Kidney glomerular epithelial cell (primary cell): ENCODE data around the gene PDE4D.
"Not testable (repeated sequence)": the region's sequence is repeated elsewhere in the genome, so short reads cannot be mapped to it uniquely, and the experiment has no call there.

Source experiments
- DNase-seq: peaks from one replicate; lab custom pipeline; 2025; lab: John Stamatoyannopoulos, UW

PDE4D gene

DNA sequence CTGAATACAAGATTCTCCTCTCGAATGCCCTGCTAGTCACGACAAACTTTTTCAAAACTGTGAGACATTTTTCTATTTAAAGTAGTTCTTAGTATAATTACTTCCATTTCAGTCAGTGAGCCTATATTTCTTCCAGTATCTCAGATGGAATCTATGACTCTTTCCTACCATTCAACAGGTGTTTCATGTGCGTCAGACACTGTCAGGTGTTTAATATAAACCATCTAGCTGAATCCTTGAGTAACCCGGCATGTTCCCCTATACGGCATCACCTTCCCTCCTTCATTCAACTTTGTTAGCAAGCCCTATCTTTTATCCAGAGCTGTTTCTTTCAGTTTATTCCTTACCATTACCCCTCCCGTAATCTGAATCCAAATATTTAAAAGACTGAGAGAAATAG is 891.8 kb downstream of the PDE4D start:
- DNase-seq, result no peak

DNA sequence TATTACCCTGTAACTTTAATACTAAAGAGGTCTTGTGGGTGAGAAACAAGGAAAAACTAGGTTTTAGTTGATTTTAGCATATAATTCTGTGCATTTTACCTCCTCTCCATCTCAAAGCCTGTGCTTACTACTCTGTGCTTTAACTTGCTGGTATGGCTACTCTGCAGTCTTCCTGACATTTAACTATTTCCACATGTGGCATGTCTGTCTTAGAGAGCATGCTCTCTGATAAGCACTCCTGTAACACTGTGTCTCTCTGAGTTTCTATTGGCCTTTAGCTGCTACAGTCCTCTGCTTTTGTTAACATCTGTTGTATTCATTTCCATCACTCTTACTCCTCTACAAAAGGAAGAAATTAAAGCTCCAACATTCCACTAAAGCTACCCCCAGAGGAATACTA is 892.4 kb downstream of the PDE4D start:
- no peak for DNase-seq

DNA sequence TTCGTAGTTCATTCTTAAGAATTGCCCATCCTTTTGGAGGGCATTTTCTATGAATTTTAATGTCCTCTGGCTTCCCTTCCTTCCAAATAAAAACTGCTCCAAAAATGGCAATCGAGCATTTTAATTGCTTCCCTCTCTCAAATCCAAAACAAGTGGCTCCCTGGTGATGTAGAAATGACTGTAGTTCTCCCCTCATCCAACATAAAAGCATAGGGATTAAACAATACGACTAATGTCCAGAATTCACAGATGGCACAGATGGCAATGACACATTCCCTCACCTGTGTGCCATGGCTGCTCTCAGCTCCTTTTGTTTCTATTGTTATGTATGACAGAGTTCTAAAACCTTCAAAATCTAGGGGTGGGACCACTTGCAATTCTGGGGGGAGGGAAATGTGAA is 893.3 kb downstream of the PDE4D start:
- DNase-seq, result no peak

DNA sequence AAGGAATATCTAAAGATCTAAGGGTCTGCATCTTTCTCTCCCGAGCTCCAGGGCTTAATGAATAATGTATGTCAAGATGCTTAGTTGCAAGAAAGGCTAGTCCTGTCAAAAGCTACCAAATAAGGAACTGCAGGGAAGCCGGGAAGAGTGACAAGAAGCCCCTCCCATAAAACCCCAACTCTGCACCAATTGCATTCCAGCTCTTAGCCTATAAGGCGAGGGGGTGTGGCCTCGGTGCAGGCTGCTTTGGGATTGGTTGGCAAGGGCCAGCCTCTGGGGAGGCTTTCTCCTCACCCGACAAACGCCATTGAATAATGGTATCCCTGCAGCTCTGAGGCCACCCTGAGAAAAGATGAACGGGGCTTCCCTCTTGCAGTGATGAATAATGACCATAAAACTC is 893.7 kb downstream of the PDE4D start:
- no peak for DNase-seq

DNA sequence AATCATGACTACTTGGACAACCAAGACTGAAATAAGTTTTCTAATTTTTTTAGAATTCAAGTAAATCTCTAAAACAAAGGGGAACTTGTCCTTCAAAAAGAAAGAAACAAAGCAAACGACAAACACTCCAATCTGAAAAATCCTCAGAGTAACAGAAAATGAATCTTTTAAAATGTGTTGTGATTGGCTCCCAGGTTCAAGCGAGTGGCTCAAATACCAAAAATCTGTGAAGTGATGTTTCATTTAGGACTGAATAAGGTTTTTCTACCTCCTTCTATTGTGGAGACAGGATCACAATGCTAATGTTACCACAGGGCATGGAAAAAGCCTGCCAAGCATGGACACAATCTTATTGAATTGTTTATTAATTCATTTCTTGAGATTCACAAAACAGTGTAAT is 895.0 kb downstream of the PDE4D start:
- DNase-seq, result no peak

DNA sequence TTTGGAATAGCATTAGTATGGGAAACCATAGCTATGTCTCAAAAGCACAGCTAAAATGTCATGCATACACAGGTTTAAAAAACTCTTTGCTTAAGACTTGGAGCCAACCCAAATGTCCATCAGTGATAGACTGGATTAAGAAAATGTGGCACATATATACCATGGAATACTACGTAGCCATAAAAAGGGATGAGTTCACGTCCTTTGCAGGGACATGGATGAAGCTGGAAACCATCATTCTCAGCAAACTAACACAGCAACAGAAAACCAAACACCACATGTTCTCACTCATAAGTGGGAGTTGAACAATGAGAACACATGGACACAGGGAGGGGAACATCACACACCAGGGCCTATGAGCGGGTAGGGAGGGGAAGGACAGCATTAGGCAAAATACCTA is 897.7 kb downstream of the PDE4D start:
- not testable (repeated sequence) for DNase-seq

DNA sequence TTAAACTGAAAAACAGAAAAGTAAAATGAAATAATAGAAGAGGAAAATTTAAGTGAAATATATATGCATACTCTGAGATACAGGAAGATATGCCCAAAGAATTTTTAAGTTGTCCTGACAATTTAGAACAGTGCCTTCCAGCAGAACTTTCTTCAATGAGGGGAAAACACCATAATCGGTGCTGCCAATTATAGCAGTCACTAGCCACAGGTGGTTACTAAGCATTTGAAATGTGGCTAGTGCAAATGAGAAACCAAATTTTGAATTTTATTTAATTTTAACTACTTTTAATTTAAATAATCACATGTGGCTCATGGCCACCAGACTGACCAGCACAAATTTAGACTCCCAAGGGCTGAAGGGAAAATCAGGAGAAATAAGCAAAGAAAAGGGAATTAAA is 900.1 kb downstream of the PDE4D start:
- DNase-seq, result no peak

DNA sequence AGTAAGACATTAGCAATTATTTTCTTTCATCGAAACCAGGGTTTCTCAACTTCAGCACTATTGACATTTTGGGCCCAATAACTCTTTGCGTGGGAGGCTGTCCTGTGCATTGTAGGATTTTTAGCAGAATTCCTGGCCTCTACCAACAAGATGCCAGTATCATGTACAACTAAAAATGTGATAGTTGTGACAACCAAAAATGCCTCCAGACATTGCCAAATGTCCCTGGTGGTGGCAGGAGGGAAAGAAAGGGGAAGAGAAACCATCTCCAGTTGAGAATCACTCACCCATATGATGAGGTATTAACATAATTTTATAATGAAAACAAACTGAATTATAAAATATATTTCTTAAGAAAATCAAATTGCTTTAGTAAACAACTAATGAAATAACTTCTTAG is 904.6 kb downstream of the PDE4D start:
- DNase-seq, result no peak

DNA sequence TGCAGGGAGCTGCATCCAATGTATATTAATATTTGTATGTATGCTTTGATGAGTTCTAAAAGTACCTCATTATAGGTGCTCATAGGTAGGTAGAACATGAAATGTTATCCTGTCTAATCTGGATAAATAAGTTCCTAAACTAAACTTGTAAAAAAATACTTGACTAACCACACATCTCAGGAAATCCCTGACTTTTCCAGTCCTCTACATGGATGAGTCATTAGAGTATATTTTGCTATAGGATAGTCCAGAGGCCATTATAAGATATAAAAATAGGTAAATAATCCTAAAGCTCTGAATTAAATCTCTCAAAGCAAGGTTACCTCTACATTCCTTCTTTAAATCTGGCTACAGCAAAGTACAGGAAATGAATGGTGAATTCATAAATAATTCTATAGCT is 906.3 kb downstream of the PDE4D start:
- no peak for DNase-seq

DNA sequence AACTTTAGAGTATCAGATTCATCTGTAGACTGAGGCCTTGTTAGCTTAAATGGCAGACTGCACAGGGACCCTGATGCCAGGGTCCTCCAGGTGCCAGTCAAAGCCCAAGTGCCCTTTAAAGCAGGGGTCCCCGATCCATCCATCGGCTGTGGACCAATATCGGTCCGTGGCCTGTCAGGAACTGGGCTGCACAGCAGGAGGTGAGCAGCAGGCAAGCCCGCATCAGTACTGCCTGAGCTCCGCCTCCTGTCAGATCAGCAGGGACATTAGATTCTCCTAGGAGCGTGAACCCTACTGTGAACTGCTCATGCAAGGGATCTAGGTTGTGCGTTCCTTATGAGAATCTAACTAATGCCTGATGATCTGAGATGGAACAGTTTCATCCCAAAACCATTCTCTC is 907.2 kb downstream of the PDE4D start:
- no peak for DNase-seq

DNA sequence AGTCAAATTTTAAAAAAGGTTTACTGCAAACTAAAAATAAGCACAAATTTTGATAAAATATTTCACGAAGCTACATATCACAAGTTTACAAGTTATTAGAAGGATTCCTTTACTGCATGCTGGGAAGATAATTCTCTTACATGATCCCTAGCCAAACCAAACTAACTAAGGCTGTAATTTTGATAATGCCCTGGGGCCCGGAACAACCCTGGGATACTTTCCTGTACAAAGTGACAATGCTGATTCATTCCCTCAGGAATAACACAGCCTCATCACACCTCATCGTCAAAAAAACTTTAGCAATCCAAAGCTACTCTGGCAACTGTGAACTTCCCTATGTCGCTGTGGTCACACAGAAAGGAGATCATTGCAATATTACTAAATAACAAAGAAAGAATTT is 907.8 kb downstream of the PDE4D start:
- no peak for DNase-seq

DNA sequence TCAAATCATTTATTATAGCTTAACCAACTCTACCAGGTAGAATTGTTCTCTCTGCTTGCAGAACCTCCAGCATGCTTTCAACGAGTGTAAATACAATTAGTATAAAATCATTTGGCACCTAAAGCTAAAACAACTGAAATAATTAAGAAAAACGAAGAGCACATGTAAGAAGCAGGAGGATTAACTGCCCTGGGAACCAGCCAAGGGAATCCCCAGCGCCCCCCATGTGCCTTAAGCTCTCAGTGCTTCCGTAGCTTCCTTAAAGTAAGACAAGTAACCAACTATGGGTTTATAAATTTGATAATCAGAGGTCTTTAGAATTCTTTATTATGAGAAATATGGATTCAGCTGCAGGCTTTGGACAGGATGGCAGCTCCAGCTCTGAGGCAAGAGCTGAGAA is 908.2 kb downstream of the PDE4D start:
- DNase-seq, result no peak

DNA sequence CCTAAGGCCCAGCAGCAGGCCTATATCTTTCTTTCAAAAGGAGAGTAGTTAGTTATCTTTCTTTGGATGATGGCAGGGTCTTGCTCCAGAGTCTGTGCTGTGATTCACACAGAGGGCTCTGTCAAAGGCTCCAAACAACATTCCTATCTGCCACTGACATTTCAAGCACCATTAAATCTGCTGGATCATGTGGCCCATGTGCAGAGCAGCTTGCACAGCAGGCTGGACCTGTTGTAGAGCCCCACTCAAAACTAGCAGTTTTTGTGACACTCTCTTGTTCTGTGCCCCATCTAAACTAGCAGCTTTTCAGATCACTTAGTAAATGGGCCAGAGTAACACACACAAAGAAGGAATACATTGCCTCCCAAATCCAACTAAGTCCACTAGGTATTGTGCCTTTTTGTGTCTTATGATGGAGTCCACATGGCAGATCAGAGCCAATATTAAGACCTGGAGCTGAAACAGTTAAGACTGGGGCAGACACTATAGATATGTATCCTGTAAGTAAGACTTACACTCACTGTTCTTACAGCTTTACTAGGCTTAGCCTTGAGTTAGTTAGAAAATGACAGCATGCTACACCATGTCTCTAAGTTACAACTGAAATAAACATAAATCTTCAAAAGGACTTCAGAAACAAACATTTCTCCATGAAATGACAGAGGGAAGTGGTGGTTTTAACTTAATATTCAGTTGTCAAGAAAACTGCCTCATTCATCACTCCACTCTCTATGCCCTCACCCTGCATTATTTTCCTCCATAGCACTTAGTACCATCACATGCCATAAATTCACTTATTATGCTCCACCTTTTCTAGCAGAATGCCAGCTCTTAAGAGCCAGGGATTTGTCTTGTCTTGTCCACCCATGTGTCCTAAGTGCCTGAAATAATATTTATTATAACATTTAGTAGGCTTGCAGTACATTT is 909.7 kb downstream of the PDE4D start:
- DNase-seq, result peak; percentile 41

DNA sequence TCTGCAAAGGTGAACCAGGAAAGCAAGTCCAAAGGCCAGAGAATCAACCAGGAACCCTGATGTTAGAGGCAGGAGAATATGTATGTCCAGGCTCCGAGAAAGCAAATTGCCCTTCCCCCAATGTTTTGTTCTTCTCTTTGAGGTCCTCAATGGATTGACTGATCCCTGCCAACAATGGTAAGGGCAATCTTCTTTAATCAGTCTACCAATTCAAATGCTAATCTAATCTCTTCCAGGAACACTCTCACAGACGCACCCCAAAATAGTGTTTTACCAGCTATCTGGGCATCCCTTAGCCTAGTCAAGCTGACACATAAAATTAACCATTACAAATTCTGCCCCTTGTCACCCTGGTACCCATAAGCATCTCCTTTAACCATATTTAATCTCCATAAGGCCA is 912.6 kb downstream of the PDE4D start:
- no peak for DNase-seq

DNA sequence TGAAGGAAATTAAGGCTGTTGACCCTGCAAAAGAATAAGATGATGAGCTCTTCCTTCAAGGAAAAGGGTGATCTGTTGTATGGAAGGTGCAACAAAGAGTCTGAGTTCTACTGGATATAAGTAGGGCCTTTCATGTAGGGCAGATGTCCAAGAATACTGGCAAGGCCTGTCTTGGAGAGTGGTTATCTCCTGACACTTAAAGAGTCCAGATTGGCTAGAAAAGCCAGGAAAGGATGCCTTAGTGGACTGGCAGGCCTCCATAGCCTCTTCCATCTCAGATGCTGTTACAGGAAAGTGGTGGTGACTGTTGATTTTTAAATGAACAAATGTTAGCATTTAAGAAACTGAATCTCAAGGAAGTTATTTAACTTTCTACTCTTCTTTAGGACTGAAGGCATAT is 914.4 kb downstream of the PDE4D start:
- no peak for DNase-seq

DNA sequence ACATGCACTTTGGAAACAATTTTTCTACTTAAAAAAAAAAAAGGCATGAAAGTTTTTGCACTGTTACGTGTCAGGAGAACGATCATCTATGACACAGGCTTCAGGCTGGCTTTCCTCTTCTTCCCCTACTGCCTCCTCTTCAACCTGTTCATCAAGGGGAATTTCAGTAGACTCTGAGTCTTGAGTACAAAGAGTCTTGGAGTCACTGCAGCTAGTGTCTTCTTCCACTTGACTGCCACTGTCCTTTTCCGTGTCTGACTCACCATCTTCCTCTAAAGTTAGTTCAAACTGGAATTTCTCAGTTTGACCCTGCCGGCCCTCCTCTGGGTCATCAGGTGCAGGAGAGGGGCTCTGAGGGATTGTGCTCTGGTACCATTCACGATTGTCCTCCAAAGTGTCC is 918.9 kb downstream of the PDE4D start:
- DNase-seq, result no peak

DNA sequence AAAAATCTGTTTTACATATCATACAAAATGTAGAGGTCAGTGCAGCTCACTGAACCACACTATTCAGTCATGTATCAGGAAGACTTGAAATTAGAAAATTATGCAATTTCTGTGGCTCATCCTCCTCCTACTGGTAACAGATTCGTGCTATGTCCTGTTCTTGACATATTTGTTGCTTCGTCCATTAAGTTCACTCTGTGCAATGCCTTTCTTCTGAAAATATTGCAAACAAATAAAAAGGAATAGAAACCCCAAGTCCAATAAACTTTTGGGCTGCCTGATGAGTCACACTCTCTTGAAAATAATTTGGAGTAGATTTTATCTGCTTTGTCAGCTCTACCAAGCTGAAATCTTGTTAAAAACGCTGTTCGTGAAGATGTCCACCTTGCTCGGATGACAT is 919.4 kb downstream of the PDE4D start:
- DNase-seq, result no peak

DNA sequence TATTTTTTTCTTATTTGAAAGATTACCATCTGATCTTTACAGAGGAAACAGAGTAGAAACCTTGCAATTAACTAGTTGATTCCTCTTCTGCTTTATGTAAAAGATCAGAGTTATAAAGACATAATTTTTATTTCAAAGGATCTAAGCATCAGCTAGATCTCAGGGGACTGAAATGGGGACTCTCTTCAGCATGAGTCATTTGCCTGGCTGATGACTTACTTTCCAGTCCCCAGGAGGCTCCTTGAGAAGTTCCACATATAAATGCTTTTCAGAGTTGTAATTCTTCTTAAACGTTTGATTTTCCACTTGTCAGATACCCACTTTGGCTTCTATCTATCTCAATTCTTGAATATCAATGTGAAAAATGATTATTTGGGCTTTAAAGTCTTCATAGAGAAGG is 921.2 kb downstream of the PDE4D start:
- no peak for DNase-seq

DNA sequence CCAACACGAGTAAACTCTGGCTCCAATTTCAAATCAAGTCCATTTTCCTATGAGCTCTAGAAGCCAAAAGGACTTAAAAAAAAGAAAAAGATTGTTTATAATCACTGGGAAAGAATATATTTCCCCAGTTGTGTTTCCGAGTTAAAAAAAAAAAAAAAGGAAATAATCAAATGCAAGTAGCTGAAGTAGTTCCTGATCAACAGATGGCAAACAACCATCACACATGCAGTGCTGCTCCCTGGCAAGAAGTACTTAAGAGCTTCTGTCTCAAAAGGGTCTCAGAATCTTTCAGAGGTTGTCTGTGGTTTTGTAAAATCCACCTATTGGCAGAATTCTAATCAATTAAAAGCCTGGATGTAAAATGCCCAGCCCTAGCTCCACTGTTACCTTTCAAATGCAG is 922.8 kb downstream of the PDE4D start:
- no peak for DNase-seq

DNA sequence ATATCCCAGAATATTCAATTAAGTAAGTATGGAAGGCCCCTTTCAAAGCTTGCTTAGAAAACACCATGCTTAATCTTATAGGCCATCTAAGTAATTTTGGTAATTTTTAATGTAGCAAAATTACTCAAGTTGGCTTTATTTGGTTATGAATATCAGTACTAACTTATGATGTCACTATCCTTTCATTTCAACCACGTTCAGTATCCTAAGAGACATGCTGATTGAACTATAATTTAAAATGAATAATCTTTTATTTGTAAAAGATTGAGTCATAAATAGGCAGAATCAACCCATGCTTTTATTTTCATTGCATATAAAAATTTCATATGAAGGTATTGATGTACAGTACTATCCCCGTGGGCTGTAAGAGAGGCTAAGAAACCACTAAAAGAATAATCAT is 923.7 kb downstream of the PDE4D start:
- DNase-seq, result no peak

DNA sequence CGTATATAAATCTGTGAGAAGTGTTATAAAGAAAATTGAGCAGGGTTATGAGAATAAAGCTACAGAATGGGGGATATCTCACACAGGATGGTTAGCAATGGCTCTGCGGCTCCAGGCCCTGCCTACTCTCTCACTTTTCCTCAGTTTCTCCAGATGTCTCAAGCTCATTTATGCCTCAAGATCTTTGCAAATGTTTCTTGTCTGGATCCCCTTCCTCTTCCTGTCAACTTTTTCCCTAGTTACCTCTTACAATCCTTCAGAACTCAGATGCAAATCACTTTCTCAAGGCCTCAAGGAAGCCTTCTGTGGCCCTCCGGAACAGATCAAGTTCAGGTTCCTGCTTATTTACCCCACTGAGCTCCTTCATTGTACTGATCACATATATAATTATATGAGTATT is 924.3 kb downstream of the PDE4D start:
- no peak for DNase-seq

DNA sequence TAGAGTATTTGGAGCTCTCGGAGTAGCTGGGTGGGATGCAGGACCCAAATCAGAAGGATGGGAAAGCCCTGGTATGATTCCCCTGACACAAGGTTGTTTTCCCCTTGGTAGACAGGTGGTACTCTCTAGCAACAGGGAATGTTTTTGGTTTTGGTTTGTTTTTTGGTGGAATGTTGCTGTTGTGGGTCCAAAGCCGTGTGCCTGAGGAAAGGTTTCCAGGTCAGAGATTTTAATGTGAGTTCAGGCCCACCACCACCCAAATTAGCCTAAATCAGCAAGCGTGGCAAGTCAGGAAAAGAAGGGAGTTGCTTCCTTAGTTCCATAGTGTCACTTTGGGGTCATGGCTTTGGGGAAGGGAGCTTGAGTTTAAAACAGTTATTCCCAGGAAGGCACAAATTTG is 925.2 kb downstream of the PDE4D start:
- DNase-seq, result no peak

DNA sequence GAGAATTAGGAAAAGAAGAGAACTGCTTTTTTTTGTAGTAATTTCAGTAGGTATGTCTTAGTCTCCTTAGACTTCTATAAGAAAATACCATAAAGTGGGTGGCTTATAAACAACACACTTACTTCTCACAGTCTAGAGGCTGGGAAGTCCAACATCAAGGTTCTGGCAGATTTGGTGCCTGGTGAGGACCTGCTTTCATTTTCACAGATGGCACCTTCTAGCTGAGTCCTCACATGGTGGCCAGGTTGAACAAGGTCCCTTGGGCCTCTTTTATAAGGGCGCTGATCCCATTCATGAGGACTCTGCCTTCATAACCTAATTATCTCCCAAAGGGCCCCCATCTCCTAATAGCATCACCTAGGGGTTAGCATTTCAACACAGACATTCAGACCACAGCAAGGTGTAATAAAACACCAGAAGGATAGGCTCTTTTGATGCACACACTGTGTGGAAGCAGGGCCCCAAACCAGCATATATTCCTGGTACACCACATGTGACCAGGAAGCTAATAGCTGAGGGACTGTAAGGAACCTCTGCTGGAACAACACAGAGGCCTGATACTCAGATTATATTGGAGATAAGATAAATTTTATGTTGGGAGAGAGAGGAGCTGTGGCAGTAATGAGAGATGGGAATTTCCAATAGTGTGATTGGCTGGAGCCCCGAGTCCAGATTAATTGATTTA is 925.8 kb downstream of the PDE4D start:
- no peak for DNase-seq
